Pericardium fibroblast (primary cell): Measurements from ENCODE around the gene EIF1. TPM values are rescaled to one million over a fixed set of nuclear protein-coding genes. Genes with fewer than 3 reads are reported as not detected.

ENCODE experiments used
- total RNA-seq: library from RNA; depleted of rRNA; stranded (reverse); fragments of >200 nt; gene quantifications from 2 replicates; pipeline ENCODE4 v1.2.3, GENCODE V29; 2015

Gene EIF1
- 111 and 272 TPM in 2 replicates for total RNA-seq

DNA sequence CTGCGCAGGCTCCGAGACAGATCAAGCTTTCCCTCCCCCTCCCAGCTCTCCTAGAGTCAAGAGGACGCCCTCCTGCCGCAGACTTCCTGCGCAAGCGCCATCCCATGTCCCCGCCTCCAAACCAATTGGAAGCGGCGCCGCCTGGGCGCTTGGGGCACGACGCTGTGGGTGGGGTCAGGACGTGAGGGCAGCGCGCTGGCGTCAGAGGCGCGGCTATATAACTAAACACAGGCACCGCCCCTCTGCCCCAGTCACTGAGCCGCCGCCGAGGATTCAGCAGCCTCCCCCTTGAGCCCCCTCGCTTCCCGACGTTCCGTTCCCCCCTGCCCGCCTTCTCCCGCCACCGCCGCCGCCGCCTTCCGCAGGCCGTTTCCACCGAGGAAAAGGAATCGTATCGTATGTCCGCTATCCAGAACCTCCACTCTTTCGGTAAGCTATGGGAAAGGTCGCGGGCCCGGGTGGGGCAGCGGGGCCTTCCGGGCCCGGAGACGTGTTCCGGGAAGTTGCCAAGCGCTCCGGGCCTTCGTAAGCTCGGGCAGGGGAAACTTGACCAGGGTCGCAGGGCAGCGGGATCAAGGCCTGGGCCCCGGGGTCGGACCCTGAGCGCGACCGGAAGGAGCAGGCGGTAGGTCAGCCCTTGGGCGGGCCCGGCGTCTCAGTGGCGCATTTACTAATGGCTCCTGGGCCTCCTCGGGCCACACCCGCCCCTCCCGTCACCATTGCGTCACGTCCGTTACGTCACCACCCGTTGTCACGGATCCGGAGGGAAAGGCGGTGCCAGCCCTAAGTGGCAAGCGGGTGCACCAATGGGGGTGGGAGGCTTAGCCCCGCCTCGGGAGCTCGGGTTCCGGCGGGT lies at the start of gene EIF1:
EIF1 (plus strand) TSS at position 245 of the 856 bp plus-strand sequence; CDS start at position 399, 154 bp downstream.

GRCh38 chr17:41711669-41712400 lies 23.1 kb downstream of the EIF1 start, which contains the start of gene GAST:
Gene GAST (plus strand): TSS chr17:41712331. CDS start chr17:41715437, 3,106 bp downstream.

DNA sequence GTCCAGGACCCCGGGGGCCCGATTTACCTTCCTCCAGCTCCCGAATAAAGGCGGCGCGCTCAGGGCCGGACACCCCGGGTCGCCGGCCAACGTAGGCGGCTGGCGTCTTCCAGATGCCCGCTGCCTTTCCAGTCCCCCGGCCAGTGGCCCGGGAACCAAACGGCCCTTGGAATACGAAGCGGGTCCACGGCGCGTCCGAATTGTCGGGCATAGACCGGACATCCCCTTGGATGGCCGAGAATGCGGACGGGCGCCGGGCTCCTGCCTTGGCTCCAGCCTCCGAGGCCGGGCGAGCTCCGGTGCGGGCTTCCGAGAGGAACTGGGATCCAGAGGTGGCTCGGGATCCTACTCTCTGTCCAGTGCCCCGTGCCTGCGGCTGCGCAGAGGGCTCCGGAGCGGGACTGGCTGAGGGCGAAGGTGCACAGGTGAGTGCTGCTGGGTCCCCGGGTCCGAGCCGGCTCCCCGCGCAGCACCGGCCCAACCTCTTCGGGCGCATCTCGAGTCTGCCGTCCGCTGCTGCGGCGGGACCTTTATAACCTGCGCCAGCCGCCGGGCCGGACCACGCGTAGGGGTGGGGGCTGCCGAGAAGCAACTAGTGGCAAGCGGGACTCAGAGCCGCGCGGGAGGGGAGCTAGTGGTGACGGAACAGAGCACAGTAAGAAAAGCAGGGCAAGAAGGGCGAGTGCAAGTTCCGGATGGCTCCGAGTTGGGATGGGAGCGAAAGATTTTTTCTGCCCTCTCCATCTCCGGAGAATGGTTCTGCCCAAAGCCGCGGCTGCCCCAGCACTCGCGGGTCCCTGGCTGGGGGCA lies 45.7 kb downstream of the EIF1 start, which contains the start of gene HAP1:
HAP1 (minus strand) TSS at position 505 of the 810 bp plus-strand sequence; CDS start at position 496, 9 bp downstream.

Other genes starting within 250 kb of the EIF1 start
- not detected in 2 replicates for gene KRT38, start 247.9 kb upstream of the EIF1 start, total RNA-seq
- not detected in 2 replicates for gene KRT32, start 221.5 kb upstream of the EIF1 start, total RNA-seq
- not detected in 2 replicates for gene KRT35, start 207.7 kb upstream of the EIF1 start, total RNA-seq
- not detected in 2 replicates for gene KRT36, start 199.0 kb upstream of the EIF1 start, total RNA-seq
- gene KRT13, start 183.3 kb upstream of the EIF1 start, total RNA-seq, result not detected in 2 replicates
- gene KRT15, start 170.0 kb upstream of the EIF1 start, total RNA-seq, result not detected in 2 replicates
- gene KRT19, start 160.6 kb upstream of the EIF1 start, total RNA-seq, result 33.3 and 57.3 TPM in 2 replicates
- gene KRT9, start 116.8 kb upstream of the EIF1 start, total RNA-seq, result not detected in 2 replicates
- gene KRT14, start 102.0 kb upstream of the EIF1 start, total RNA-seq, result 0.12 and 0.26 TPM in 2 replicates
- 0.17 TPM in 1 of 2 replicates, not detected in the other for gene KRT16, start 76.1 kb upstream of the EIF1 start, total RNA-seq
- gene KRT17, start 64.3 kb upstream of the EIF1 start, total RNA-seq, result 2.5 TPM in 1 of 2 replicates, not detected in the other
- not detected in 2 replicates for gene GAST, start 23.4 kb downstream of the EIF1 start, total RNA-seq
- gene HAP1, start 45.8 kb downstream of the EIF1 start, total RNA-seq, result not detected in 2 replicates
- 17.4 and 28.9 TPM in 2 replicates for gene JUP, start 97.8 kb downstream of the EIF1 start, total RNA-seq
- 42.3 and 81.7 TPM in 2 replicates for gene P3H4, start 123.1 kb downstream of the EIF1 start, total RNA-seq
- gene FKBP10, start 124.1 kb downstream of the EIF1 start, total RNA-seq, result 285 and 416 TPM in 2 replicates
- 47.9 and 50.6 TPM in 2 replicates for gene NT5C3B, start 147.3 kb downstream of the EIF1 start, total RNA-seq
- gene KLHL10, start 148.9 kb downstream of the EIF1 start, total RNA-seq, result 0.23 TPM in 1 of 2 replicates, not detected in the other
- gene KLHL11, start 176.5 kb downstream of the EIF1 start, total RNA-seq, result 11.2 and 14.6 TPM in 2 replicates
- 147 and 228 TPM in 2 replicates for gene ACLY, start 230.1 kb downstream of the EIF1 start, total RNA-seq
- gene ODAD4, start 241.7 kb downstream of the EIF1 start, total RNA-seq, result 0.68 and 1.3 TPM in 2 replicates